ENCODE results near the gene DNPEP.
A peak's percentile ranks its signal among the peaks of the same experiment; 100 is the strongest.

Gene DNPEP

DNA sequence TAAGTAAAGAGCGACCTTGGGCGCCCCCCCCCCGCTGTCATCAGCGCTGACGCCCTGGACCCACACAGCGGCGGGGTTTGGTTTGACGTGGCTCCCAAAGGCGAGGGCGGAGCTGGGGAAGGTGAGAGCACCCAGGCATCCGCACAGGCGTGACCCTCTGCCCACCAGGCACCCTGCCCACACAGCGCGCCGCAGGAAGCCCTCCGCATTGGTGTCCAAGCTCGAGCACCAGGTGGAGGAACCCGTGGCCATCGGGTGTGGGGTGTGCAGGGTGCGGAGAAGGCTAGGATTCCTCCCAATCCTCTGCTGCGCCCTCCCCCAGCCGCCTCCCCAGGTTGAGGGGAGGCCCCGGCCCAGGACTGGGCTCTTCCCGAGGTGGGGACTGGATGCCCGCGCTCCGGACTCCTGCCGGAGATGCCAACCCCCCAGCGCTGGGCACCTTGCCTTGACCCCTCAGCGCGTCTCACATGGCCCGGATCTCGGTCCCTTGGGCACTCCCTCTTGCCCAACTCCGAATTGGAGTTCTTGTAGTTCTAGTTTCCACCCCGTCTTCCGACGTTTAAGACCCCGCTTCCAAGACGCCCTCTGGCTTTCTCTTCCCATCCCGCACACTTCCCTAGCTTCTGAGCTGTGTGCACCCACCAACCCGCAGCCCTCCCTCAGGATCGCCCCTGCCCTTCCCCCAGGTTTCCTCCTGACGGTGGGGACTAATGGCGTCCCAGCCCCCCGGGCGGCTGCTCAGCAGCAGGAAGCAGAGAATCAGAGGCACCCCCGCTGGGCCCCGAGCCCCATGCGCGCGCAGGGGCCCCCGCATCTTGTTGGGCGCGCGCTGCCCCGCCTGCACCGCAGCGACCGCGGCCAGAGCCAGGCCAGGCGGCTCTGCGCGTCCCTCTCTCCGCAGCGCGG is 29.3 kb downstream of the DNPEP start:
- TF ChIP-seq CTCF (IDR thresholded peaks at IDR 0.05; ENCODE audit: unreplicated experiment in 3 of 3): no peak

DNA sequence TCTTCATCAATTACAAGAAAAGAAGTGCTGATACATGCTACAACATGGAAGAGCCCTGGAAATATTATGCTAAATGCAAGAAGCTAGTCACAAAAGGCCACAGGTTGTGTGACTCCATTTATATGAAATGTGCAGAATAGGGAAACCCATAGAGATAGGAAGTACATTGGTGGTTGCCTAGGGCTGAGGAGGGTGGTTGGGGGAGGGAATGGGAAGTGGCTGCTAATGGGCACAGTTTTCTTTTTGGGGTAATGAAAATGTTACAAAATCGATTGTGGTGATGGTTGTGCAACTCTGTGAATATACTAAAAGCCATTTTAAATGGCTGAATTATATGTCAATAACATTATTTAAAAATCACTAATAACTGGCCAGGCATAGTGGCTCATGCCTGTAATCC is 30.9 kb downstream of the DNPEP start:
- peaks cover 89% of the 10 kb centered on the region for H3K27me3 Mint-ChIP-seq (ENCODE audit: low read depth)
- no peaks in the 10 kb centered on the region for H3K36me3 Mint-ChIP-seq (ENCODE audit: low read depth)
- no peak overlapping the region for H3K27ac Mint-ChIP-seq
- no peak for TF ChIP-seq CTCF (IDR thresholded peaks at IDR 0.05; ENCODE audit: unreplicated experiment in 3 of 3)
- H3K4me1 Mint-ChIP-seq: no peaks in the 10 kb centered on the region
- no peak overlapping the region for H3K4me3 Mint-ChIP-seq
- no peaks in the 10 kb centered on the region for H3K9me3 Mint-ChIP-seq

More for the DNA sequence above, 29.3 kb downstream of the DNPEP start:
- Mint-ChIP-seq H3K27ac (no peak overlapping the region), H3K27me3 (ENCODE audit: low read depth) (peaks cover 90% of the 10 kb centered on the region), H3K4me1 (peaks cover 4% of the 10 kb centered on the region), H3K9me3 (no peaks in the 10 kb centered on the region), H3K4me3 (peak overlapping the region in 2 of 3 experiments; percentile 42 to 52), H3K36me3 (ENCODE audit: low read depth) (no peaks in the 10 kb centered on the region)

GRCh38 chr2:219354582-219354981 is 33.1 kb downstream of the DNPEP start:
- no peak for TF ChIP-seq CTCF (IDR thresholded peaks at IDR 0.05; ENCODE audit: unreplicated experiment in 3 of 3)
- no peak overlapping the region for H3K27ac Mint-ChIP-seq
- H3K36me3 Mint-ChIP-seq (ENCODE audit: low read depth): no peaks in the 10 kb centered on the region
- no peak overlapping the region for H3K4me3 Mint-ChIP-seq
- H3K9me3 Mint-ChIP-seq: no peaks in the 10 kb centered on the region
- H3K4me1 Mint-ChIP-seq: no peaks in the 10 kb centered on the region
- peaks cover 91% of the 10 kb centered on the region for H3K27me3 Mint-ChIP-seq (ENCODE audit: low read depth)

- Mint-ChIP-seq H3K27ac (no peak overlapping the region), H3K4me1 (no peaks in the 10 kb centered on the region), H3K27me3 (ENCODE audit: low read depth) (peaks cover 89% of the 10 kb centered on the region), H3K36me3 (ENCODE audit: low read depth) (no peaks in the 10 kb centered on the region), H3K4me3 (no peak overlapping the region), H3K9me3 (no peaks in the 10 kb centered on the region)
- no peak for TF ChIP-seq CTCF (IDR thresholded peaks at IDR 0.05; ENCODE audit: unreplicated experiment in 3 of 3)
These were observed 34.6 kb downstream of the DNPEP start for GRCh38 chr2:219353129-219353528.

DNA sequence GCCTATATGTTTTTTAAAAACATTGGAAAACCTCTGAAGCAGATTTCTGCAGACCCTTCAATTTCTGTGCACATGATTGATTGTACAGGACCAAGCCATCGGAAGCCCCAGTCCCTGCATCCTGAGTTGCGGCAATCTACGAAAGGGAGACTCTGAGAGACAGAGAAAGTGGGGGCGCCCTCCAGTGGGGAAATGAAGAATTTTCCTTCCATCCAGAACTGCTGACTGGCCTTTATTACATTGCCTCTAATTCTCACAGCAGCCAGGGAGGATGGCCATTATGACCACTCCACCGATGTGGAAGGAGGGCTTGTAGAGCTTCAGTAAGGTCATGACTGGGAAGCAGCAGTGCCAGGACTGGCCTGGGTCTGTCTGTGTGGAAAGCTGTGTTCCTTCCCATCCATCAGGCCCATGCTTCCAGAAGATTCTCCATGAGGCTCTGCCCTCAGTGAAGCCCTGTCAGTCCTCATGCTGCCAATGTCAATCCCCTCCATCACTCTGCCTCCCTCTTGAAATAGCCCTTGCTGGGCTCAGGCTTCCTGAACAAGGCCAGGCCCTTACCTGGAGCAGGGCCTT is 35.2 kb downstream of the DNPEP start:
- Mint-ChIP-seq H3K27ac (no peak overlapping the region), H3K4me3 (no peak overlapping the region), H3K27me3 (ENCODE audit: low read depth) (peaks cover 89% of the 10 kb centered on the region), H3K36me3 (ENCODE audit: low read depth) (no peaks in the 10 kb centered on the region), H3K4me1 (no peaks in the 10 kb centered on the region), H3K9me3 (no peaks in the 10 kb centered on the region)
- peak; percentile 40 to 55 (median 41) for TF ChIP-seq CTCF (IDR thresholded peaks at IDR 0.05; ENCODE audit: unreplicated experiment in 3 of 3)
